Activated gamma-delta T cell (primary cell): Measurements from ENCODE around the gene USP22.
"Not testable (repeated sequence)": the region's sequence is repeated elsewhere in the genome, so short reads cannot be mapped to it uniquely, and the experiment has no call there.

Source experiments
- DNase-seq: peaks from one replicate; lab custom pipeline; 2025; lab: John Stamatoyannopoulos, UW

USP22 gene

GRCh38 chr17:20988001-20988636 is 54.7 kb downstream of the USP22 start:
- no peak for DNase-seq

DNA sequence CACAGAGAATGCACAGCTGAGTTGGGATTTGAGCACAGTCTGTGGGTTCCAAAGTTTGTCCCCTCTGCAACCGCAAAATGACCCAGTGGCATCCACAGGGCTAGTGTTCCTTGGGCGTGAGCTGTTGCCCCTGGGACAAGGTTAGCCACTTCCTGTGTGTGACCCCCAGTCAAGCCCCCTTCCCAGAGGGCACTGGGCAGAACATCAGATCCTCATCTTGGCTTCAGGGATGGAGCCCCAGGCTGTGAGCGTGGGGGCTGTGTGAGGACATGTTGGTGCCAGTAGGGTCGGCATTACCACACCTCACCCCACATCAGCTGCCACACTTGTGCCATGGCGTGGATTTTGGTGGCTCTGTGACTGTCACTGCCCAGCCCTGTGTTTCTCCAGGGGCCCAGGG is 55.3 kb downstream of the USP22 start:
- no peak for DNase-seq

DNA sequence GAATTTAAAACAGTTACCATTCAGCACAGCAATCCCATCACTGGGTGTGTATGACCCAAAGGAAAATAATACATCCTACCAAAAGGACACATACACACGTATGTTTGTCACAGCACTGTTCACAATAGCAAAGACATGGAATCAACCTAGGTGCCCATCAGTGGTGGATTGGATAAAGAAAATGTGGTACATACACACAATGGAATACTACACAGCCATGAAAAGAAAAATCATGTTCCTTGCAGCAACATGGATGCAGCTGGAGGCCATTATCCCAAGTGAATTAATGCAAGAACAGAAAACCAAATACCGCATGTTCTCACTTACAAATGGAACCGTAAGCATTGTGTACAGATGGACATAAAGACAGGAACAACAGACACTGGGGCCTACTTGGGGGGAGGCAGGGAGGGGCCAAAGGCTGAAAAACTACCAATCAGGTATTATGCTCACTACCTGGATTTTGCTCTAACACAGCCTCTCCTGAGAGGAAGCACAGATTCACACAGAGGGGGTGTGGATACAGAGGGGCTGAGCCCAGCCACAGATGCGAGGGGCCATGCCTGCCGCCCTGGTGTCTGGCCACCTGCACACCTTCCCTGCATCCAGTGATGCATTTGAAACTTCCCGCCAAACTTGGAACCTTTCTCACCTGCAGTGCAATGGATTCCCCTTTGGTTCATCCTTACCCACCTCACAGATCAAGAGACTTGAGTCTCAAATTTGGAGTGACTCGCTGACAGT is 55.9 kb downstream of the USP22 start:
- no peak for DNase-seq

GRCh38 chr17:20983359-20983637 is 59.5 kb downstream of the USP22 start:
- no peak for DNase-seq

- no peak for DNase-seq
These were observed 60.0 kb downstream of the USP22 start for GRCh38 chr17:20982589-20983358.

DNA sequence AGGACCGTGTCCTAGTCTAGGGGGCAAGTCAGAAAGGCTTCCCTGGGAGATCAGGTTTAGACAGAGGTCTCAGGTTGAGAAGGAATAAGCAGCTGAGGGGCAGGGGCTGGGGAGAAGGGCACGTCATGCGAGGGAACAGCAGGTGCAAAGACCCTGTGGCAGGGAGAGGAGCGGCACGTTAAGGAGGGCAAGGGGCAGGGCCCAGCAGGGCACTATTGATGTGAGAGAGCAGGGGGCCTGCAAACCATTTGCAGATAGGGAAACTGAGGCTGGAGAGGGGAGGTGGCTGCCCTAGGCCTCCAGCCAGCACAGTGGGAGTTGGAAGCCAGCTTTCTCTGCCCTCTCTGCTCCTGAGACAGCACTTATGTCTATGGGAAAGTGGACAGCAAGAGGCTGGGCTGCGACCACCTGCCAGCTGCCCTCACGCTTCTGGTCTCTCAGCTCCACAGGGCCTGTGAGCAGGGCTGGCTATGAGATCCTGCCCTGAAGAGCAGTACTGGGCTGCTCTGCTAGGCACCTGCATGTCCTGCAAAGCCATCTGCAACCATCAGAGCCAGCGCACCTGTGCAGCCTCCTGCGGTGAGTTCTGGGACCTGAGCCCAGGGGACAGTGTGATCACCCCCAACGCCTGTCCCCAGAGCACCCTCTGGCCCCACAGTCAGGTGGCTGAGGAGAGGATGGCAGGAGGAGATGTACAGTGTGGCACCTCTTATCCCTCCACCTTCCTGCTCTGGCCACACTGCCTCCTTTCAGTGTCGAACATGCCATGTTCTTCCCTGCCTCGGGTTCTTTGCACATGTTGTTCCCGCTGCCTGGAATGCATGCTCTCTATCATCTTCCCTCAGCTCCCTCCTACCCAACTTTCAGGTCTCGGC is 61.5 kb downstream of the USP22 start:
- no peak for DNase-seq

DNA sequence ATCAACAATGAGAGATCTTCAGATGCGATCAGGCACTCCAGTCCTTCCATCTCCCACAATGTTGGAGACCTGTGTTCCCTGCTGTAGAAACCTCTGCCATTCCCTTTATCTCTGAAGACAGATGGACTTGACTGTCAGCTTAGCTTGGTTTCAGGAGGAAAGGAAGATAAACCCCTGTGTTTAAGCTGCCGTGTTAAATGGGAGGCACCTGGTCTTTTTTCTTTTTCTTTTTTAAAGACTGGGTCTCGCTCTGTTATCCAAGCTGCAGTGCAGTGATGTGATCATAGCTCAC is 63.1 kb downstream of the USP22 start:
- no peak for DNase-seq

GRCh38 chr17:20979007-20979791 is 63.6 kb downstream of the USP22 start:
- DNase-seq, result not testable (repeated sequence)

GRCh38 chr17:20977609-20978253 is 65.1 kb downstream of the USP22 start:
- DNase-seq, result not testable (repeated sequence)

- no peak for DNase-seq
These were observed 67.2 kb downstream of the USP22 start for GRCh38 chr17:20975566-20975965.

- no peak for DNase-seq
These were observed 72.5 kb downstream of the USP22 start for GRCh38 chr17:20970329-20970728.

- DNase-seq, result no peak
These were observed 73.7 kb downstream of the USP22 start for GRCh38 chr17:20968913-20969616.

DNA sequence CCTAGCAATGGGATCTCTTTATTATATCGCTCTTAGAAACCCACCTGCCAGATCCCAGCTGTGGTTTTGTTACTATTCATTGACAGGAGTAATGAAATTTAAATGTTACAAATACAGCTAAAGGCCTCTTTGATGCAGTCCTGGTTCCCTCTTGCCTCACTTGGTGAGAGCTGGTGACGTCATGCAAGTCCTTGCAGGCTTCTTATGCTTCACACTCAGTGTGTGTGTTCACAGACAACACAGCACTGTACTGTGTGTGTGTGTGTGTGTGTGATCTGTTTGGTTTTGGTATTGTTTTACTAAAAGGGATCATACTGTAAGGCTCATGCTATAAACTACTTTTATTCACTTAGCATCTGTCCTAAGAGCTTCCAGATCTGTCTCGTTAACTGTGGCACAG is 75.0 kb downstream of the USP22 start:
- DNase-seq, result no peak

DNA sequence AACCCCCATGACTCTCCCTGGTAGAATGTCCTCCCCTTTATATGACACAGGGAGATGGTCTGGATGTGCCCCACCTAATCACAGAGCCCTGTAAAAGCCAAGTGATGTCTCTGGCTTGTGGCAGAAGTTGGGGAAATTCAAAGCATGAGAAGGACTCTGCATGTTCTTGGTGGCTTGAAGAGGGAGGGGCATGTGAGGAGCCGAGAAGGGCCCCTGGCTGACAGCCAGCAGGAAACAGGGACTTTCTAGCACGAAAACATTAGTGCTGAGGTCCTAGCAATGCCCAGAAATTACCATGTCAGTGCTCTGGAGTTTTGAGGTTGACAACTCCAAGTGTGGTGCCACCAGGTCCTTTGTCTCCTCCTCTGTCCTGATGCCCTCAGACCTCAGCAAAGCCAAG is 75.9 kb downstream of the USP22 start:
- no peak for DNase-seq

DNA sequence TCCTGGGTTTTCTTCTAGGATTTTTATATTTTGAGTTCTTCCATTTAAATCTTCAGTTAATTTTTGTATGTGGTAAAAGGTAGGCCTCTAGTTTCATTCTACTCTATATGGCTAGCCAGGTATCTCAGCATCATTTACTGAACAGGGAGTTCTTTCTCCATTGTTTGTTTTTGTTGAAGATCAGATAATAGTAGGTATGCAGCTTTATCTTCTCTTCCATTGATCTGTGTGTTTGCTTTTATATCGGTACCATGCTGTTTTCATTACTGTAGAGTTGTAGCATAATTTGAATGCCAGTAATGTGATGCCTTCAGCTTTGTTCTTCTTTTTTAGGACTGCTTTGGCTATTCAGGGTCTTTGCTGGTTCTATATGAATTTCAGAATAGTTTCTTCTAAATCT is 77.3 kb downstream of the USP22 start:
- no peak for DNase-seq

- no peak for DNase-seq
These were observed 81.2 kb downstream of the USP22 start for GRCh38 chr17:20961586-20961985.

DNA sequence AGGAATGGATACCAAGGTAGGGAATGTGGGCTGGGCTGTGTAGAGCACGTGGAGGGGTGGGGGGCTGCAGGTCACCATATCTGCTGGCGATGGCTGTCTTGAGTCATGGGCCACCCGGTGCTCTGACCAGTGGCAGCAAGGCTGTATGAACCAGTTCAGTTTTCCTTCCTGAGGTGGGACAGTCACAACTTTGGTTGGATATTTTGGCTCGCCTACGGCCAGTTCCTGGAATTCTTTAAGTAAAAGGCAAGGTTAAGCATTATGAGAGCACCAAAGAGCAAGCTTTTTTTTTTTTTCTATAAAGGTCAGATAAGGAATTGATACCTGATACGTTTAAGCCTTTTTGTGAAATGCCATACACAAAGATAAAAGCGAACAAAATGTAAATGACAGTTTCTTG is 81.9 kb downstream of the USP22 start:
- no peak for DNase-seq

DNA sequence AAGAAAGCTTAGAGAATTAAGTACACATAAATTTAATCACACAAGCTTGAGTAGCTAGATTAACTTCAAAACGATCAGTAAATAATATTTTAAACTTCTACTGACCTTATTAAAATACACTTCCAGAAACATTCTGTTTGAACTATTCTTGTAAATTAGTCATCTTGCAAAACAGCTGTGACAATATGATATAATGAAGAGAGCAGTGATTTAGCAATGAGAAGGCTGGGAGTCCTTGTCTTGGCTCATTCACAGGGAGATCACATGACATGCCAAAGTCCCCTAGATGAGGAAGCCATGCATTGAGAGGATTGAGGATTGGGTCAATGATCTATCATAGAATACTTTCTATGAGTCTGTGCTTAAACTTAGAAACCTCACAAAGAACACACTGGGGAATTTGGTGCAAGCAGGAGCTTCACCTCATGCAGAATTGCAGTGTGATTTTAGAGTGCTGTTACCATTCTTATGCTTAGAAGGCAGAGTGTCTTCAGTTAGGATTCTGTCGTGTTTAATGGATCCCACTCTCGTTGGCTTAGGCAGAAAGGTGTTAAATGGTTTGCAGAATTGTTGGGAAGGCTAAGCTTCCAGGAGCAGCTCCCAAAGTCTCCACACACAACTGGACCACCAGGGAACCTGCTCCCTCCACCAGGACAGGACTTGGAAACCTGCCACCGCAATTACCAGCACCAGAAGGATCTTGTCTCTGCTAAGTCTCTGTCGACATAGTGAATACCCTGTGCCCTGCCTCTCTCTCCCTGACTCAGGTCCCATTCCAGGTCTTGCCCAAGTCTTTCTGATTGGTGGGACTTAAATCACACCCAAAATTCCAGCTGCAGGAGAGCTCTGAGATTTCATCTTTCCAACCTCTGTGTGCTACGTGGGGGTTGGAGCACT is 87.1 kb downstream of the USP22 start:
- DNase-seq, result no peak

DNA sequence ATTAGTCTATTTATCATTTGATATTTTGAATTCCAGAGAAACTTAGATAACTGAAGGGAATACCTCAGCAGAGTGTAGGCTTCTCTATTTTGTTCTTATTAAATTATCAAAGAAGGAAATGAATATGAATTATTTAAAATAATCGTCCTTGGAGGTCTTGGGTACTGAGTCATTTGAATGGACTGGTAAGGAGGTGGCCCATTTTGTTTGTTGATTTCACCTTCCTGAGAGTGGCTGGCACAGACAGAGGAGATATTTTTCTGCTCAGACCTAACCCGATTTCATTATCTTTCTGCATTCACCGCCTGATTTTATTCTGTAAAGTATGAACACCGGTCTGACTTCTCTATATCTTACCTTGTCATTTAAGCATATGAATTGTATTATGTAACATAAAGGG is 88.0 kb downstream of the USP22 start:
- DNase-seq, result no peak
